ENCODE data around the gene SPATA31C2. TPM values are rescaled to one million over a fixed set of nuclear protein-coding genes. Genes with fewer than 3 reads are reported as not detected.

The SPATA31C2 gene
- total and polyA plus RNA-seq, 2 of the 13 experiments (the other 11 are each of a cell fraction or from before 2014, with no cell fraction given), result not detected

- Histone ChIP-seq H3K79me2 (ENCODE audit: insufficient read depth, low read length) (no peaks in the 10 kb centered on the region), H3K27me3 (ENCODE audit: control insufficient read depth in 1 of 2, insufficient read depth in 2 of 2, low read length in 2 of 2) (no peaks in the 10 kb centered on the region), H3K36me3 (replicated peaks in 1 of 2; ENCODE audit: control insufficient read depth in 1 of 2, insufficient read depth in 2 of 2, low read length in 2 of 2) (no peaks in the 10 kb centered on the region), H3K4me1 (ENCODE audit: insufficient read depth, low read length) (no peaks in the 10 kb centered on the region), H4K20me1 (ENCODE audit: insufficient read depth, low read length) (no peaks in the 10 kb centered on the region), H3K27ac (ENCODE audit: extremely low read length, insufficient read depth, low read length) (no peak overlapping the region), H3K9me3 (ENCODE audit: low read length) (no peaks in the 10 kb centered on the region), H3K4me2 (ENCODE audit: low read depth, low read length) (no peak overlapping the region), H3K9ac (ENCODE audit: insufficient read depth, low read depth, low read length) (no peak overlapping the region), H3K4me3 (replicated peaks in 1 of 3; ENCODE audit: insufficient read depth in 1 of 3, low read depth in 2 of 3, low read length in 3 of 3) (no peak overlapping the region), H2AFZ (ENCODE audit: low read length) (no peak overlapping the region)
- no TSS peak for BruUV-seq (replicated peaks)
- TF ChIP-seq ZNF737 (CRISPR knock-in tag; IDR thresholded peaks at IDR 0.05; ENCODE audit: borderline replicate concordance) (no peak), MAFF (IDR thresholded peaks at IDR 0.05; ENCODE audit: low read depth, low read length) (peak; percentile 64), MAFK (conservative IDR thresholded peaks at IDR 0.05 in 1 of 2, IDR thresholded peaks at IDR 0.05 in 1 of 2; ENCODE audit: low read length in 2 of 2) (peak; percentile 51 to 79)
- DNase-seq (ENCODE audit: low spot score) (no peak), FAIRE-seq (no peak), ATAC-seq (no peak)
- 6% methylated on average over 3 of the region's 3 CpGs for WGBS (ENCODE audit: low lambda C conversion rate)
- CTCF ChIA-PET (ENCODE audit: low intra/inter-chr PET ratio, low total read pairs), result no interaction called here
- POLR2A ChIA-PET, result no interaction called here
- in situ Hi-C loops (cut with HindIII; ENCODE audit: extremely low pct_ligation_motif_present, low pct_unique_long_range_greater_than_20kb), result no loop called here
- intact Hi-C loops (cut with micrococcal nuclease; ENCODE audit: unreplicated experiment), result no loop called here
Measured at GRCh38 chr9:88168564-88168963, 30.3 kb upstream of the SPATA31C2 start.

- BruUV-seq (replicated peaks), result no TSS peak
Measured at GRCh38 chr9:88166660-88167059, 28.4 kb upstream of the SPATA31C2 start.

More at GRCh38 chr9:88166660-88167059, 28.4 kb upstream of the SPATA31C2 start:
- H3K27me3 ChIP-seq (ENCODE audit: control insufficient read depth in 1 of 2, insufficient read depth in 2 of 2, low read length in 2 of 2), result no peaks in the 10 kb centered on the region
- WGBS (ENCODE audit: low lambda C conversion rate), result 15% methylated on average over 1 of the region's 1 CpG
- no peak overlapping the region for H3K27ac ChIP-seq (ENCODE audit: extremely low read length, insufficient read depth, low read length)
- H2AFZ ChIP-seq (ENCODE audit: low read length), result no peak overlapping the region
- no peaks in the 10 kb centered on the region for H3K9me3 ChIP-seq (ENCODE audit: low read length)
- no peaks in the 10 kb centered on the region for H3K36me3 ChIP-seq (replicated peaks in 1 of 2; ENCODE audit: control insufficient read depth in 1 of 2, insufficient read depth in 2 of 2, low read length in 2 of 2)
- FAIRE-seq (no peak), ATAC-seq (no peak), DNase-seq (ENCODE audit: low spot score) (no peak)
- ChIA-PET CTCF (ENCODE audit: low intra/inter-chr PET ratio, low total read pairs) (no interaction called here), POLR2A (no interaction called here)
- no peaks in the 10 kb centered on the region for H4K20me1 ChIP-seq (ENCODE audit: insufficient read depth, low read length)
- intact Hi-C loops (cut with micrococcal nuclease; ENCODE audit: unreplicated experiment) (no loop called here), in situ Hi-C loops (cut with HindIII; ENCODE audit: extremely low pct_ligation_motif_present, low pct_unique_long_range_greater_than_20kb) (no loop called here)
- H3K4me3 ChIP-seq (replicated peaks in 1 of 3; ENCODE audit: insufficient read depth in 1 of 3, low read depth in 2 of 3, low read length in 3 of 3), result no peak overlapping the region
- no peak overlapping the region for H3K9ac ChIP-seq (ENCODE audit: insufficient read depth, low read depth, low read length)
- no peaks in the 10 kb centered on the region for H3K4me1 ChIP-seq (ENCODE audit: insufficient read depth, low read length)
- TF ChIP-seq ZKSCAN5 (CRISPR knock-in tag; IDR thresholded peaks at IDR 0.05) (no peak), ZNF354B (CRISPR knock-in tag; IDR thresholded peaks at IDR 0.05) (no peak), ZFAT (CRISPR knock-in tag; conservative IDR thresholded peaks at IDR 0.05) (no peak), ZNF292 (CRISPR knock-in tag; IDR thresholded peaks at IDR 0.05; ENCODE audit: borderline replicate concordance, low read depth) (no peak), PRDM4 (CRISPR knock-in tag; IDR thresholded peaks at IDR 0.05; ENCODE audit: borderline replicate concordance) (no peak), ZNF883 (CRISPR knock-in tag; IDR thresholded peaks at IDR 0.05; ENCODE audit: not compliant biosample characterization) (no peak), CTCF (CRISPR knock-in tag; IDR thresholded peaks at IDR 0.05) (no peak)
- no peaks in the 10 kb centered on the region for H3K79me2 ChIP-seq (ENCODE audit: insufficient read depth, low read length)
- H3K4me2 ChIP-seq (ENCODE audit: low read depth, low read length), result no peak overlapping the region

Data from HepG2 (cell line).